Testis (tissue), 3 donors: ENCODE measurements around the gene CPSF4L. TPM values are rescaled to one million over a fixed set of nuclear protein-coding genes. Genes with fewer than 3 reads are reported as not detected.

Source experiments
- DNase-seq: peaks from one replicate; pipeline ENCODE4 v3.0.0-alpha.2; 2019
- H3K27ac ChIP-seq, 2 donors: fragments of 200-600 bp; sonication (generic); one replicate each; pipeline ENCODE4 v1.5.1; 2019
- H3K27me3 ChIP-seq: fragments of 200-600 bp; sonication (generic); one replicate; pipeline ENCODE4 v1.5.1; 2019
- H3K36me3 ChIP-seq: fragments of 200-600 bp; sonication (generic); one replicate; pipeline ENCODE4 v1.5.1; 2017; ENCODE audit warnings: low read depth; ENCODE audit errors: missing control alignments
- H3K4me1 ChIP-seq: fragments of 200-600 bp; sonication (generic); one replicate; pipeline ENCODE4 v1.5.1; 2019
- H3K4me3 ChIP-seq, 2 donors: fragments of 200-600 bp; sonication (generic); one replicate each; pipeline ENCODE4 v1.5.1; 2017 to 2019
- H3K9me3 ChIP-seq: fragments of 200-600 bp; sonication (generic); one replicate; pipeline ENCODE4 v1.5.1; 2017
- CTCF ChIP-seq, 3 experiments: fragments of 450-650 bp in 2 of 3; fragments of 200-600 bp in 1 of 3; sonication (generic) in 1 of 3; IDR thresholded peaks; one replicate each; pipeline ENCODE4 v1.5.1; 2016 to 2019; ENCODE audit warnings: antibody characterized with exemption in 3 of 3, mild to moderate bottlenecking in 2 of 3, moderate library complexity in 1 of 3
- POLR2A ChIP-seq: fragments of 450-650 bp; IDR thresholded peaks from one replicate; pipeline ENCODE4 v1.6.1; 2017; ENCODE audit warnings: antibody characterized with exemption, mild to moderate bottlenecking, moderate library complexity
- WGBS, 2 donors: methylation state at CpG; one replicate each; pipeline ENCODE4 v1.1.5; 2018; 5-methylcytosine and 5-hydroxymethylcytosine counted together
- intact Hi-C: fragments of 100-400 bp; cut with DNase I; formaldehyde crosslinking; loops from one replicate; pipeline ENCODE4 v1.15.1; 2023; ENCODE audit warnings: low total_unique reads
- polyA plus RNA-seq: library from polyadenylated mRNA; stranded (reverse); fragments of 350-450 nt; fragmentation: Illumina TruSeq; extraction: RNeasy Lipid Tissue Mini Kit (QIAGEN cat#74804); gene quantifications from one replicate; pipeline ENCODE4 v1.2.3, GENCODE V29; 2014; ENCODE audit warnings: low read depth, low replicate concordance; ENCODE audit not compliant: insufficient read depth
- total RNA-seq, 2 donors: library from RNA; depleted of rRNA; stranded (reverse); fragments of >200 nt; gene quantifications; one replicate each; pipeline ENCODE4 v1.2.3, GENCODE V29; 2016

CPSF4L gene
- total and polyA plus RNA-seq, 3 donors from 2014 or later = 0.79 to 0.94 TPM; not detected in 1

GRCh38 chr17:73232587-73233373, 28.9 kb downstream of the CPSF4L start:
- intact Hi-C loops = no loop called here
- Histone ChIP-seq H3K4me3 (peak overlapping the region; percentile 99), H3K36me3 (no peaks in the 10 kb centered on the region), H3K9me3 (no peaks in the 10 kb centered on the region), H3K4me1 (peaks cover 15% of the 10 kb centered on the region), H3K27ac (peak overlapping the region; percentile 81 to 90), H3K27me3 (no peaks in the 10 kb centered on the region)
- WGBS, 2 donors = 1% methylated on average over 47 to 48 of the region's 48 CpGs
- TF ChIP-seq POLR2A (no peak), CTCF (IDR thresholded peaks at IDR 0.05) (no peak)
- peak; percentile 40 for DNase-seq

GRCh38 chr17:73231841-73232586, 29.7 kb downstream of the CPSF4L start:
- H3K27me3 ChIP-seq = no peaks in the 10 kb centered on the region
- intact Hi-C loops = no loop called here
- 0% methylated on average over 34 to 59 of the region's 63 CpGs for WGBS, 2 donors
- H3K9me3 ChIP-seq = no peaks in the 10 kb centered on the region
- peak overlapping the region; percentile 99 for H3K4me3 ChIP-seq
- no peaks in the 10 kb centered on the region for H3K36me3 ChIP-seq
- peak; percentile 14 to 58 (median 28) for TF ChIP-seq CTCF (IDR thresholded peaks at IDR 0.05)
- peak; percentile 11 for TF ChIP-seq POLR2A
- DNase-seq = peak; percentile 97
- peaks cover 15% of the 10 kb centered on the region for H3K4me1 ChIP-seq
- peak overlapping the region; percentile 81 to 90 for H3K27ac ChIP-seq

- intact Hi-C loops = no loop called here
- H3K36me3 ChIP-seq = no peaks in the 10 kb centered on the region
- 0 to 1% methylated on average over 20 of the region's 20 CpGs for WGBS, 2 donors
- peak overlapping the region; percentile 81 to 90 for H3K27ac ChIP-seq
- DNase-seq = peak; percentile 26
- TF ChIP-seq POLR2A (no peak), CTCF (IDR thresholded peaks at IDR 0.05) (no peak)
- H3K27me3 ChIP-seq = no peaks in the 10 kb centered on the region
- no peaks in the 10 kb centered on the region for H3K9me3 ChIP-seq
- H3K4me3 ChIP-seq = peak overlapping the region; percentile 99
- H3K4me1 ChIP-seq = peaks cover 15% of the 10 kb centered on the region
Observed at GRCh38 chr17:73231395-73231794, 30.3 kb downstream of the CPSF4L start.

- intact Hi-C loops = no loop called here
- no peaks in the 10 kb centered on the region for H3K9me3 ChIP-seq
- H3K27me3 ChIP-seq = no peaks in the 10 kb centered on the region
- no peak overlapping the region for H3K4me3 ChIP-seq
- H3K4me1 ChIP-seq = peaks cover 15% of the 10 kb centered on the region
- no peak for DNase-seq
- TF ChIP-seq CTCF (IDR thresholded peaks at IDR 0.05) (no peak), POLR2A (no peak)
- H3K27ac ChIP-seq = no peak overlapping the region
- WGBS, 2 donors = 80 to 88% methylated on average over 6 of the region's 6 CpGs
- H3K36me3 ChIP-seq = no peaks in the 10 kb centered on the region
Observed at GRCh38 chr17:73230088-73230487, 31.6 kb downstream of the CPSF4L start.
